ENCODE measurements around the gene CDH23.

DNA sequence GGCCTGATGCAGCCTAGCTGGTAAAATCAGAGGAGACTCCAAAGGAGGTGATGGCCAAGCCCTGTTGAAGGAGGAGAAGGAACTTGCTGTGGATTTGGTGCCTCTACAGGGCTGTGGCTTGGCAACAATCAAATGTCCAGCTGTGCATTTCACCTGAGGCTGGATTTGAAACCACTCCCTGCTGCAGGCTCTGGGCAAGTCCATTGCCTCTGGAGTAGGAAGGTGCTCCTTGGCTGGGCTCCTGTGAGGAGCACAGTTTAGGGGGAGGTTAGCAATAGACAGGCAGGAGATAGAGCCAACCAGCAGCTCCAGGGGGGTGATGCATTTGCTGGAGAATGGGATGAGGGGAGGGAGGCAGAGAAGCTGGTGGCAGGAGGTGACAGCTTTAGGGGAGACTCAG lies 26.5 kb downstream of the CDH23 start:
- TF ChIP-seq, protein P1, sequence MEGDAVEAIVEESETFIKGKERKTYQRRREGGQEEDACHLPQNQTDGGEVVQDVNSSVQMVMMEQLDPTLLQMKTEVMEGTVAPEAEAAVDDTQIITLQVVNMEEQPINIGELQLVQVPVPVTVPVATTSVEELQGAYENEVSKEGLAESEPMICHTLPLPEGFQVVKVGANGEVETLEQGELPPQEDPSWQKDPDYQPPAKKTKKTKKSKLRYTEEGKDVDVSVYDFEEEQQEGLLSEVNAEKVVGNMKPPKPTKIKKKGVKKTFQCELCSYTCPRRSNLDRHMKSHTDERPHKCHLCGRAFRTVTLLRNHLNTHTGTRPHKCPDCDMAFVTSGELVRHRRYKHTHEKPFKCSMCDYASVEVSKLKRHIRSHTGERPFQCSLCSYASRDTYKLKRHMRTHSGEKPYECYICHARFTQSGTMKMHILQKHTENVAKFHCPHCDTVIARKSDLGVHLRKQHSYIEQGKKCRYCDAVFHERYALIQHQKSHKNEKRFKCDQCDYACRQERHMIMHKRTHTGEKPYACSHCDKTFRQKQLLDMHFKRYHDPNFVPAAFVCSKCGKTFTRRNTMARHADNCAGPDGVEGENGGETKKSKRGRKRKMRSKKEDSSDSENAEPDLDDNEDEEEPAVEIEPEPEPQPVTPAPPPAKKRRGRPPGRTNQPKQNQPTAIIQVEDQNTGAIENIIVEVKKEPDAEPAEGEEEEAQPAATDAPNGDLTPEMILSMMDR (IDR thresholded peaks at IDR 0.05), result no peak
- TF ChIP-seq POLR2A (IDR thresholded peaks at IDR 0.05), result no peak
